NCI-H460 (cell line): Measurements from ENCODE around the gene ANKRD9. TPM values are rescaled to one million over a fixed set of nuclear protein-coding genes. Genes with fewer than 3 reads are reported as not detected.
A peak's percentile ranks its signal among the peaks of the same experiment; 100 is the strongest.
"Not testable (repeated sequence)": the region's sequence is repeated elsewhere in the genome, so short reads cannot be mapped to it uniquely, and the experiment has no call there.

Experiments used
- DNase-seq: peaks from one replicate; pipeline ENCODE4 v3.0.0-alpha.2; 2016; ENCODE audit warnings: low read depth; ENCODE audit errors: extremely low read depth
- polyA plus RNA-seq: library from polyadenylated mRNA; depleted of rRNA; stranded (reverse); fragments of >200 nt; gene quantifications from 2 replicates; pipeline ENCODE4 v1.2.3, GENCODE V29; 2014; cell fraction: nucleus; rRNA removed
- total RNA-seq: library from RNA; depleted of rRNA; stranded (reverse); fragments of >200 nt; shearing (Covaris generic); gene quantifications from 2 replicates; pipeline ENCODE4 v1.2.3, GENCODE V29; 2014; rRNA removed

ANKRD9 gene, protein sequence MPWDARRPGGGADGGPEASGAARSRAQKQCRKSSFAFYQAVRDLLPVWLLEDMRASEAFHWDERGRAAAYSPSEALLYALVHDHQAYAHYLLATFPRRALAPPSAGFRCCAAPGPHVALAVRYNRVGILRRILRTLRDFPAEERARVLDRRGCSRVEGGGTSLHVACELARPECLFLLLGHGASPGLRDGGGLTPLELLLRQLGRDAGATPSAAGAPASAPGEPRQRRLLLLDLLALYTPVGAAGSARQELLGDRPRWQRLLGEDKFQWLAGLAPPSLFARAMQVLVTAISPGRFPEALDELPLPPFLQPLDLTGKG
- 13.0 and 16.5 TPM in 2 replicates for total RNA-seq
- 124 and 134 TPM in 2 replicates for polyA plus RNA-seq

DNA sequence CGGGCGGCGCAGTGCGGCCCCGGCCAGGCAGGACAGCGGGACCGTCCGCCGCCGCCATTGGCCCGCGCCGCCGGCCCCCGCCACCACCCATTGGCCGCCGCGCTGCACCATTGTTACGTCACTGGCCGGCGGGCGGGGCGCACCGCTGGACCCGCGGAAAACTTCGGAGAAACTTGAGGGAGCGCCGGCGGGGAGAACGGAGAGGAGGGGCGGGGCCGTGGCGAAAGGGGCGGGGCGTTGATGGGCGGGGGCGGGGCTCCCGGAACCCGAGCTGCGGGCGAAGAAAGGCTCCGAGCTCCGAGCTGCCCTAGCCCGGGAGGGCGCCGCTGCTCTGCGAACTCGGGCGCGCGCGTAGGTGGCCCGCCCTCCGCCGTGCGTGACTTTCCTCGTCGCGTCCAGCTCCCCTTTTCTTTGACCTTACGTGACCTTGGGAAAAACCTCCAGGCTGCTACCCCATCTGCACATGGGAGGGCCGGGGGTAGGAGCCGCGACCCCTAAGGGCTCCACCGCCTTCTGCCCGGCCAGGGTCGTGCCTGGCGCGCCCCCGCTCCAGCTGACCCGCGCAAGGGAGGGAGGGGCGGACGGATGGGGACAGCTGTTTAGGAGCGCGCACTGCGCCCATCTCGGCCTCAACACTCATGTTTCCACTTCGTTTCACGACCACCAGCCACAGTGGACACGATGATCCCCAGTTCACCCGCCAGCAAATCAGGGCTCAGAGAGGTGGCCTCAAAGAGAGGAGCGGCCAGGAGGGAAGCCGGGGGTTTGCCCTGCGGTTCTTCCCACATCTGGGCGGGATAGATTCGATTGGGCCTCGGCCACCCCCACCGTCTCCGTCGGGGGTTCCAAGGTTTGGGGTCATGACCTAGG lies at the start of gene ANKRD9:
Gene ANKRD9 (minus strand): TSS at position 31 of the 870 bp plus-strand sequence. CDS start 1,887 bp downstream, outside the sequence.
- peak; percentile 94 for DNase-seq

DNA sequence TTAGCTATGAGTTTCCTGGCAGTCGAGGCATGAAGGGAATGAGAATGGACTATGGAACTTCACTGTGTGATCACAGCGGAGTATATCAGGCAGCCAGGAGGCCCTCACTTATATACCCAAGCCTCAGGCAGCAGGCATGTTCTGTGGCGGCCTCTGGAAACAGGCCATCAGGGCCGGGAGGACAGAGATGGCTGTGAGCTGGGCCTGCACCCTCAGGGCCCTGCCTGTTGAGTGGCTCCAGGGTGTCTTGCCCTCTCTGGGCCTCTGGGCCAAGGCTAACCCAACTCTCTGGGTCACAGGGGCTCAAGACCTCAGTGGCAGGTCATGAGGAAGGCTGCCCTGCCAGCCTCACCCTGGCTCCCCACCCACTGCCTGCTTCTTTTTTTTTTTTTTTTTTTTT lies 49.0 kb upstream of the ANKRD9 start:
- DNase-seq, result no peak

DNA sequence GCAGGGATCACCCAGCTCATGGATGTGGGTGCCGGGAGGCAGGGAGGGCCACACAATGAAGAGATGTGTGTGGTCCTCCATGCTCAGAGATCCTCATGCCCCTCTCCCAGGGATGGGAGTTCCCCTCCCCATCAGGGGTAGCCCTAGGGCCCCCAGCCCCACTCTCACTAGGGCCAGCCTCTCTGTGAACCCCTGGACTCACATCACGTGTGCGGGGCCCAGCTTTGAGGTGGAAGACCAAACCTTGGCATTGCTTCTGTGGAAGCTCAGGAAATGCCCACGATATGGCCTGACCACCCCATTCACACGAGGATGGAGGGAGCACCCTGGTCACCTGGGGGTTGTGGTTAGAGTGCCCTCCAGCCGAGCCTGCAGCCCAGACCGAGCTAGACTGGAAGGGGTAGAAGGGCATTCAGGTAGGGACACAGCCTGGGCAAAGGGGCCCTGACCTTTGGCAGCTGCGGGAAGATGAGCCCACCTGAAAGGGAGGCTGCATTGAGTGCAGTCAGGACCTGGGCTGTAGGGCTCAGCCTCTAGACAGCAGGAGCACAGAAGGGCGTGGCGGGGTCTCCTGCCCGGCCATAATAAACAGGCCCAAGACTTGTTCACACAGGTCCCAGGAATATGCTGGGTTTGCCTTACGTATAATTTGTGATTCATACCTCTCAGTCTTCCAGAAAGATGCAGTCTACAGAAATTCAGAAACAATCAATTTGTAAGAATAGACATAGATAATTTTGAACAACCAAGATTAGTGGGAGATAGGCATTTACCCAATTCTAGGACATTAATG lies 48.1 kb upstream of the ANKRD9 start:
- DNase-seq, result no peak

DNA sequence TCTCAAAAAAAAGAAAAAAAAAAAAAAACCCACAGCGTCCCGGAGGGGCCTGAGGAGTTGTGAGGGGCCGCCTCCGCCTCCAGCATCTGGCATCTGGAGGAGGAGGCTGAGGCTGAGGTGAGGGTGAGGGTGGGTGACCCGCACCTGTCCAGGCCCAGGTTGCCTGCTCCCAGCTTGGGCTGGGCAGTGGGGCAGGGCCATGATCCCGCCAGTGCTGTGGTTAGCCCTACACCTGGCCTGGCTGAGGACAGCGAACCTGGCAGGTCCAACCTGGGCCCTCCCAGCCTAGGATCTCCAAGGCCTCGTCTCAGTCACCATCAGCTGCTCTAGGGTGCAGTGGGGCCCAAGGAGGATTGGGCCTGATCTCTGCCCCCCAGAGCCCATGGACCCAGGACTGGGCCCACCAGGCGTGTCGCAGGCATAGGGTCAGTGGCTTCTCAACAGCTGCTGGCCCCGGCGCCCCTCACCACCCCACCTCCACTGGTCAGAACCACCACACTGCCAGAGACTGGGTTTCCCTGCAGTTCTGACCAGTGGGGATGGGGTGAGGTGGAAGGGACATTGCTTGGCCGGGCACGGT lies 46.6 kb upstream of the ANKRD9 start:
- DNase-seq, result no peak

DNA sequence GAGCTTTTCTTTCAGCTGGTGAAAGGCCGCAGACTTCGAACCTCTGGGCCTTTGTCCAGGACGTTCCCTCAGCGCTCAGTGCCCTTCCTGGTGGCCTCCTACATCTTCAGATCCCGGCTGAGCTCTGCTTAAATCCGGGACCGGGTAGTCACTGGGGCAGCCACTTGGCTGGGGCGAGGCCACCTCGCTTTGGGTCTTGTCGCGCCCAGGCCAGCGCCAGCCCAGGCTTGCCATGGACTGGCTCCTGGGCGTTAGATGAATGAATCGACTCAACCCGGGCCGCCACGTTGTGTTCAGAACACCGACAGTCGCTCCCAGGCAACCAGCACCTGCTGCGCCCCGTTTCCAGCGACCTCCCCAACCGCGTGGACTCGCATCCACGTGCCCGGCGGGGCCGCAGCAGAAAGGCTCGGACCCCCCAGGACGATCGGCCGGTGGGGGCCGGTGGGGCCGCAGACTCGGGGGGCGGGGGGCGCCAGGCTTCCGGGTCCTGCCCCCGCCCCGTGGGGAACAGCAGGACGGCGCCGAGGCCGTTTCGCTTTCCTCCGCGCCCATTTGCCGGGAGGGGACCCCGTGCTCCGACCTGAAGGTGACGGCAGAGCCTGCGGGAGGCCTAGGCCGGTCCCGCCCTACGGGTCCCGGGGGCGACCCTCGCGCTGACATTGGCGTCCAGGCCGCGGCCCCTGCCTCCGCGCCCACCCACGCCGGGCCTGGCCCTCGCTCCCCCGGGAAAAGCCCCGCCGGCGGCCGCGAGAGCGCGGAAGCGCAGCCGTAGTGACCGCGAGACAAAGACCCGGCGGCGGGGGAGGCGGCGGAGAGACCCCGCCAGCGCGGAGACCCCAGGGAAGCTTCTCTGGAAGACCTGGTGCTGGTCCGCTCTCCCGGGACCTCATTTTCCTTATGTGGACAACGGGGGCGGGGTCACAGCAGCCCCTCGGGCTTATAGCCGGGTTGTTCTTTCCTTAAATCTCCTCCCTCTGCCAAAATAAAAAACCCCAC lies 45.5 kb upstream of the ANKRD9 start:
- DNase-seq, result no peak

DNA sequence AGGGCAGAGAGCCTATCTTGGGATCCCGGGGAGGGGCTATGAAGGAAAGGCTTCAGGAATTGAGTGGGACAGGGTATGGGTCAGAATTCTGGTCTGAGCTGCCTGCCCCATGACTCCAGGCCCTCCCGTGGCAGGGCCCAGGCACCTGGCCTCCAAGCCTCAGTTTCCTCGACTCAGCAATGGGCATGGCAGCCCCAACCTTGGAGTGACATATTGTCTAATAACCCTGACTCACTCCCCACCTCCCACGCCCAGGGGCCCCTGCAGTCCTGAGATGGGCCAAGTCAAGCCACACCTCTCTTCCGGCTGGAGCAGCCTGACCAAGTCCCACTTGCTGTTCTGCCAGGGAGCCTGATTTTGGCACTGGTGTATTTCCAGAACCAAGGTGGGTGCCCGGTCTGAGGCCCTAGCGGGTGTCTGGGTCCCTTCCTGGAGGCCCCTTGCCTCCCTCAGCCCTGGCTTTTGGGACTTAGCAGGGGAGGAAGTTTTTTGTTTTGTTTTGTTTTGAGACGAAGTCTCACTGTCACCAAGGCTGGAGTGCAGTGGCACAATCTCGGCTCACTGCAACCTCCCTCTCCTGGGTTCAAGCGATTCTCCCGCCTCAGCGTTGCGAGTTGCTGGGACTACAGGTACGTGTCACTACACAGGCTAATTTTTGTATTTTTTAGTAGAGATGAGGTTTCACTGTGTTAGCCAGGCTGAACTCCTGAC lies 42.6 kb upstream of the ANKRD9 start:
- peak; percentile 35 for DNase-seq

DNA sequence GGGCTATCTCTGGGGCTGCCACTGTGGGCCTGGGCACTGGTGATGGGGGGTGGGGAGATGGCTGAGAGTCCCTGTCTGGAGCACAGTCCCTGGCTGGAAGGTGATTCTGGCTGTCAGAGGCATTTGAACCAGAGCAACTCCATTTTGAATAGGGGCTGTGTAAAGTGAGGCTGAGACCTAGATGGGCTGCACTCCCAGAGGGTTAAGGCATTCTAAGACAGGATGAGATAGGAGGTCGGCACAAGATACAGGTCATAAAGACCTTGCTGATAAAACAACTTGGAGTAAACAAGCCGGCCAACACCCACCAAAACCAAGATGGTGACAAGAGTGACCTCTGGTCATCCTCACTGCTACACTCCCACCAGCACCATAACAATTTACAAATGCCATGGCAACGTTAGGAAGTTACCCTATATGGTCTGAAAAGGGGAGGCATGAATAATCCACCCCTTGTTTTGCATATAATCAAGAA lies 41.4 kb upstream of the ANKRD9 start:
- not testable (repeated sequence) for DNase-seq

DNA sequence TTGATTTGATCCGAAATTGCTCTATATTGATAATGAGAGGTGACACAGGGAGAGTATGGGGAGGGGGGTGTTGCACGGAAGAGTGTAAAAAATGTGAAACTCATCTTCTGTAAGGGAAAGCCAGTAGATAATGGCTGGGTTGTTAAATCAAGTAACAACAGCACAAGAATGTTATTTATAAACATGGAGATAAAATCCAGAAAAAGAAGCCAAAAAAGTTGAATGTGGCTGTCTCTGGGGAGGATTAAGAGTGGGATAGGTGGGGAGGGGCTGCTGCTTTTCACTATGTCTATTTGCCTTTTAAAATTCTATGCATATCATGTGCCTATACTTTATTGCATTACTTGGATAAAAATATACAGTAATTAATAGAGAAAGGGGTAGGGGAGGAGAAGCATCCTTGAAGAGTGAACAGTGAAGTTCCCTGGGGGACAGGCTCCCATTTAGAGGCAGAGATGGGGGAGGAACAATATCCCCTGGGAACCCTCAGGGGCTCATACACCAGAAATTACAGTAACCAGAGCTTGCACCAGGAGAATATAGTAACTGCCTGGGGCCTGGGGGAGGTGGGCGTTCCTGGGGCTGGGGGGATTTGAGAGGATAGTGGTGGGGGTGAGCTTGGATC lies 39.2 kb upstream of the ANKRD9 start:
- DNase-seq, result no peak

DNA sequence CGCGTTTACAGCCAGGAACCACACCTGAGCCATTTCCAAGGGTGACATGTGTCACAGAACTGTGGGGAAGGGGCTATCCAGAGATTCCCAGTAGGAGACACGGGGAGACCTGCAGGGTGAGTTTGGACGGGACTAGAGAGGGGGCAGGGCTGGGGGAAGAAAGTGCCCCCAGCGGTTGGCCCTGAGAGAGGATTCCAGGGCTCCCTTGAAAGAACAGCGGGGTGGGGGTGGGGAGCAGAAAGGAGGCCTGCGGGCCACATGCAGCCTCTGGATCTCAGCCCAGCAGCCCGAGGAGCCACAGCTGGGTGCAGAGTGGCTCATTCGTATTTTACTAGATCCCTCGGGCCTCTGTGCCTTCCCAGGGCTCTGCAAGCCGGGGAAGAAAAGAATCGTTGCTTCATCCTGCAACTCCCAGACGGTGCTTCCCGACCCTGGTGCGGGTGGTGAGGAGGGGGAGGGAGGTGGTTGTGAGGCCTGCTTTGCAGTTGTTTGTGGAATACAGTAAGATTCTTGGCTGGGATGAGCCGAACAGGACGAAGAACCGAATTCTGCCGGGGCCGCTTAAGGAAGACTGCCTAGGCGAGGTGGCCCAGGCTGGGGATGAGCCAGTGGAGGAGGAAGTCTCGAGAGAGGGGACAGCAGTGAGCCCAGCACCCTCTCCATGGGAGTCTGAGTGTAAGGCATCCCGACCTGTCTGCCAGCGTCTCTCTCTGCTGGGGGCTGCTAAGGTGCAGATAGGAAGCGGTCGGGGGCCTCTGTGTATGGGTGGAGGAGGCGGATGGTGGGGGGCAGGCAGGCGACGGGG lies 36.1 kb upstream of the ANKRD9 start:
- DNase-seq, result no peak

DNA sequence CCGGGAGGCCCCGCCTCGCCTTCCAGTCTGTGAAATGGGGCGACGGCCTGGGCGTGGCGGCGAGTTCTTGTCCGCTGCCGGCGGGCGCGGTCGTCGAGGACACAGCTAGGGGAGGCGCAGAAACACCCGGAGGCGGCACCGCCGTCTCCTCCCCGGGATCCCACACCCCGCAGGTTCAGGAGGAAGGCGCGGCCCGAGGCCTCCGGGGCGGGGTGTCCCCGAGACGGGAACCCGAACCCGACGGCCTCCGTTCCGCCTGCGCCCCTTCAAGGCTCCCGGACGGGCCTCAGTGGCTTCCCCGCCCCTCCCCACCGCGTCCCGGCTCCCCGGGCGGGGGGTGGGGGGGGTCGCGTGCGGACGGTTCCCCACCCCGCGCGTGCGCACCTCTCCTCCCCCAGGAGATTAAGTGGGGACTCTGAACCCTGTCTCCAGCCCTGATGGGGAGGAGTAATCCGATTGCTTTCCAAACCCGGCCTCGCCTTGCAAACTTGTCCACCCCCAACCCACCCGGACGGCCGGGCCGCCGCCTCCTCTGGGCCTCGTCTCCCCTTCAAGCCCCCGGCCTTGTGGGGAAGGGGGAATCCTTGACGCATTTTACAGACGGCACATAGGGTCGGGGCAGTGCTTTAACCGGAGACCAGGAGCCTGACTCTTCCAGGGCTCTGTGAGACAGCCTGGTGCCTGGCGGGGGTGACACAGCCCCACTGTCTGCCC lies 35.3 kb upstream of the ANKRD9 start:
- no peak for DNase-seq

DNA sequence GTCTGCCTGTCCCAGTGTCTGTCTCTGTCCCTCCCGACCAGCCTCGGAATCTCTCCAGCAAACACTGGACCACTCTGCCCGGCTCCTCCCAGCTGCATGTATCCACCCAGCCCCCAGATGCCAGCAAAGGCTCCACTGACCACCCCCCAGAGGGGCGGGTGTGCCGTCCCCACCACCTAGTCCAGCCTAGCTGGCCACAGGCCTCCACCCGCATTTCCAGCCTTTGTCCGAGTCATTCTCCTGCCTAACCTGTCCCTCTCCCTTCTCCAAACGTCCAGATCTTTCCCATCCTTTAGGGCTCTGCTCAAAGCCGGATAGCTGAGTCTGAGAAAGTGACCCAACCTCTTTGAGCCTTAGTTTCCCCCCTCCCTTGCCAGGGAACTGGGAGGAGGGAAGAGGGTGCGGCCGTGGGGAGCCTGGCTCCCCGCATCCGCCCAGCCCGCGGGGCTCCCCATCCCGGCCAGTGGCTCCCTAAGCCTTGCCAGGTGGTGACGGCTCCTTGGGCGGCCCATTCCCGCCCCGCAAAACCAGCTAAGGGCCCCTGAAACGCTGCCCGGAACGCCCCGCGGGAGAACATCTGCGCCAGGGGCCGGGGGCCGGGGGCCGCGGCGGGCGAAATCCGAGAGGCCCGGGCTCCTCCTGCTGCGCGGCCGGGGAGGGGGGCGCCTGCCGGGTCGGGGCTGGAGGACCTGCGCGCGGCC lies 34.6 kb upstream of the ANKRD9 start:
- DNase-seq, result no peak

DNA sequence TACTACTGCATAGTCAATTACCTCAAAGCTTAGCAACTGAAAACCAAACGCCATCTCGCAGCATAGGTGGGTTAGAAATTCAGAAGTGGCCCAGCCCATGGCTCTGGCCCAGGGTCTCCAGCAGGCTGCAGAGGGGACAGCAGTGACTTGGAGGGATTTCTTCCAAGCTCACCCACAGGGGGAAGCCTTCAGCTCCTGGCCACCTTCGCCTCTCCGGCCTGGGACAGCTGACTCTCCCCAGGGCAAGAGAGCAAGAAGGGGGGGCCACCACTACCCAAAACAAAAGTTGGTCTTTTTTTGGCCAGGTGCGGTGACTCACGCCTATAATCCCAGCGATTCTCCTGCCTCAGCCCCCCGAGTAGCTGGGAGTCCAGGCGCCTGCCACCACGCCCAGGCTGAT lies 32.2 kb upstream of the ANKRD9 start:
- no peak for DNase-seq

DNA sequence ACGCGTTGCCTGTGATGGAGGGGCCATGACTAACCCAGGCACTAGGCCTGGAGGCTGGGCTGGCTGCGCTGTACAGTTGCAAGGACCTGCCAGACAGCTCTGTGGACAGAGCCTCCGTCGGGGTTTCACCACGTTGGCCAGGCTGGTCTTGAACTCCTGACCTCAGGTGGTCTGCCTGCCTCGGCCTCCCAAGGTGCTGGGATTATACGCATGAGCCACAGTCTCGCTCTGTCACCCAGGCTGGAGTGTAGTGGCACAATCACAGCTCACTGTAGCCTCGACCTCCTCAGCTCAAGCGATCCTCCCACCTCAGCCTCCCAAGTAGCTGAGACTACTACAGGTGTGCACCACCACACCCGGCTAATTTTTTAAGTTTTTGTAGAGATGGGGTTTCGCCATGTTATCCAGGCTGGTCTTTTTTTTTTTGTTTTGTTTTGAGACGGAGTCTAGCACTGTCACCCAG lies 31.5 kb upstream of the ANKRD9 start:
- DNase-seq, result not testable (repeated sequence)

DNA sequence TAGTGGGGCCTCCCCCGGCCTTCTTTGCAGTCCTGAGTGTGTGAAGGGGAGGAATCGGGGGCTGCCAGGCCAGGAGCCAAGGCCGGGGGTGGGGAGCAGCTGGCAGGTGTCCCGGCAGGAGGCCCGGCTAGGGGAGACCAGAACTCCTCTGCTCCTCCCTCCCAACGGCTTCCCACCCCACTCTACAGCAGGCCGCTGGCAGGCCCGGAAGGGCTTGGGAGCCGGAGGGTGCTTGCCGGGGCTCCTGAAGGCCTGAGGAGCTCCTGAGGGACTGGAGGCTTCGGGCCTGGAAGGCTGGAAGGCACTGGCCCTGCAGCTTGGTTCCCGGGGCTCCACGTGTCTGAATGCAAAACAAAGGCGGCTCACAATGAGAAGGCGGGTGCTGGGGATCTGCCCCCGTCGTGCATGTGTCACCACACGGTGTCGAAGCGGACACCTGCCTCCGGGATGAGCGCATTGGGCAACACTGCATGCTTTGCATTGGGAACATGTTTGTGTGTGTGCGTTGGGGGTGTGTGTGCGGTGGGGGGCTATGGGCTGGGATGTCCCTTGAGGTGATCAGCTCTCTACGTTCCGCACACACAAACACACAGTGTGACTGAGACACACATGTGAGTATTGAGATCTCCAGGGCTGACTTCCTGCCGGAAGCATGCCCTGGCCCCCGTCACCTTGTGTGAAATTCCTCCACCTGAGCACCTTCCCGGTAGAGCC lies 30.9 kb upstream of the ANKRD9 start:
- DNase-seq, result no peak
